Mesendoderm (in vitro differentiated cells): ENCODE results near the gene GSTA3.

Source experiments
- DNase-seq: peaks from one replicate; pipeline ENCODE4 v3.0.0; 2013
- H2AK5ac ChIP-seq: 2 replicates; pipeline ENCODE4 v1.6.1; 2013; ENCODE audit warnings: low read length, inconsistent platforms
- H2BK120ac ChIP-seq: 2 replicates; pipeline ENCODE4 v1.6.1; 2013; ENCODE audit warnings: low read depth, mild to moderate bottlenecking, low read length, moderate library complexity, mixed read lengths
- H2BK15ac ChIP-seq: replicated peaks from 2 replicates; pipeline ENCODE4 v1.6.1; 2013; ENCODE audit warnings: low read depth, mild to moderate bottlenecking, moderate library complexity
- H2BK5ac ChIP-seq: 2 replicates; pipeline ENCODE4 v1.6.1; 2013; ENCODE audit warnings: low read length, inconsistent platforms
- H3K18ac ChIP-seq: 2 replicates; pipeline ENCODE4 v1.6.1; 2013; ENCODE audit warnings: mild to moderate bottlenecking, low read length, mixed read lengths
- H3K23ac ChIP-seq: one replicate; pipeline ENCODE4 v1.6.1; 2013; ENCODE audit warnings: low read length
- H3K27ac ChIP-seq: 2 replicates; pipeline ENCODE4 v1.5.1; 2013; ENCODE audit warnings: low read depth, mild to moderate bottlenecking, inconsistent platforms, low read length, moderate library complexity
- H3K27me3 ChIP-seq: 2 replicates; pipeline ENCODE4 v1.6.1; 2013; ENCODE audit warnings: low read length, control low read depth, mild to moderate bottlenecking, inconsistent platforms; ENCODE audit not compliant: insufficient read depth, poor library complexity
- H3K36me3 ChIP-seq: 2 replicates; pipeline ENCODE4 v1.6.1; 2013; ENCODE audit warnings: low read length, inconsistent platforms; ENCODE audit not compliant: control insufficient read depth, insufficient read depth
- H3K4ac ChIP-seq: one replicate; pipeline ENCODE4 v1.6.1; 2013; ENCODE audit warnings: low read depth, mild to moderate bottlenecking, low read length, moderate library complexity
- H3K4me1 ChIP-seq: 2 replicates; pipeline ENCODE4 v1.6.1; 2013; ENCODE audit warnings: low read depth, low read length, inconsistent platforms; ENCODE audit not compliant: control insufficient read depth
- H3K4me2 ChIP-seq: 2 replicates; pipeline ENCODE4 v1.6.1; 2013; ENCODE audit warnings: low read length
- H3K4me3 ChIP-seq: 2 replicates; pipeline ENCODE4 v1.5.1; 2013; ENCODE audit warnings: mild to moderate bottlenecking, low read length
- H3K56ac ChIP-seq: one replicate; pipeline ENCODE4 v1.6.1; 2013; ENCODE audit warnings: low read length
- H3K79me1 ChIP-seq: 2 replicates; pipeline ENCODE4 v1.6.1; 2013; ENCODE audit warnings: low read length, inconsistent platforms
- H3K79me2 ChIP-seq: 2 replicates; pipeline ENCODE4 v1.6.1; 2013; ENCODE audit warnings: mild to moderate bottlenecking, low read length; ENCODE audit not compliant: control insufficient read depth, insufficient read depth
- H3K9ac ChIP-seq: 2 replicates; pipeline ENCODE4 v1.6.1; 2013; ENCODE audit warnings: low read length, inconsistent platforms
- H4K5ac ChIP-seq: one replicate; pipeline ENCODE4 v1.6.1; 2013; ENCODE audit warnings: low read length
- H4K8ac ChIP-seq: one replicate; pipeline ENCODE4 v1.6.1; 2013; ENCODE audit warnings: low read depth, mild to moderate bottlenecking, control low read depth, low read length, moderate library complexity
- WGBS: extraction: QIAGEN DNeasy Blood & Tissue Kit; methylation state at CpG from one replicate; pipeline ENCODE4 v1.1.7; 2013; ENCODE audit warnings: low lambda C conversion rate, missing lambda C conversion rate; ENCODE audit not compliant: insufficient coverage; ENCODE audit errors: extremely low coverage; 5-methylcytosine and 5-hydroxymethylcytosine counted together

GSTA3 gene

GRCh38 chr6:52881662-52881995 is 27.9 kb downstream of the GSTA3 start:
- Histone ChIP-seq H4K5ac (no peak overlapping the region), H4K8ac (no peak overlapping the region), H3K27me3 (no peaks in the 10 kb centered on the region), H3K18ac (no peak overlapping the region), H3K4me2 (no peak overlapping the region), H2BK120ac (no peak overlapping the region), H3K79me2 (no peaks in the 10 kb centered on the region), H3K23ac (no peak overlapping the region), H2BK15ac (no peak overlapping the region), H3K27ac (no peak overlapping the region), H3K9ac (no peak overlapping the region), H3K56ac (peak overlapping the region; percentile 88), H3K4ac (no peak overlapping the region), H3K4me1 (no peaks in the 10 kb centered on the region), H2BK5ac (no peak overlapping the region), H3K79me1 (no peaks in the 10 kb centered on the region), H3K36me3 (no peaks in the 10 kb centered on the region), H2AK5ac (no peak overlapping the region), H3K4me3 (no peak overlapping the region)
- WGBS = no CpG with 5 or more reads among the region's 4 CpGs
- no peak for DNase-seq

DNA sequence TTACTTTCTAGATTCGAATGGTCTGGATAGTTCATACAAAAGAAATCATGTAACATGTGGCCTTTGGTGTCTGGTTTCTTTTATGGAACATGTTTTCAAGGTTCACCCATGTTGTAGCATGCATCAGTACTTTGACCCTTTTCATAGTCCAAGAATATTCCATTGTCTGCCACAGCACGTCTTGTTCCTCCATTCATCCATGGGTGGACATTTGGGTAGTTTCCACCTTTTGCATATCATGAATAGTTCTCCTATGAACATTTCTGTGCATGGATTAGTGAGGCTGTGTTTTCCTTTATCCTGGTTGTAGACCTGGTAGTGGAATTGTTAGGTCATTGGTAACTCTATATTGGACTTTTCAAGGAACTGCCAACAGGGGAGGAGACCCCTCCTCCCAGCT is 31.7 kb downstream of the GSTA3 start:
- Histone ChIP-seq H3K23ac (no peak overlapping the region), H3K79me2 (no peaks in the 10 kb centered on the region), H3K79me1 (no peaks in the 10 kb centered on the region), H2BK5ac (no peak overlapping the region), H4K5ac (no peak overlapping the region), H3K36me3 (no peaks in the 10 kb centered on the region), H3K4ac (no peak overlapping the region), H3K4me2 (no peak overlapping the region), H2BK120ac (no peak overlapping the region), H4K8ac (no peak overlapping the region), H3K27ac (no peak overlapping the region), H2AK5ac (no peak overlapping the region), H3K4me3 (no peak overlapping the region), H3K4me1 (no peaks in the 10 kb centered on the region), H3K18ac (no peak overlapping the region), H2BK15ac (no peak overlapping the region), H3K56ac (no peak overlapping the region), H3K27me3 (no peaks in the 10 kb centered on the region), H3K9ac (no peak overlapping the region)
- no peak for DNase-seq
- no CpG with 5 or more reads among the region's 2 CpGs for WGBS

GRCh38 chr6:52877168-52877567 is 32.3 kb downstream of the GSTA3 start:
- Histone ChIP-seq H3K9ac (no peak overlapping the region), H4K5ac (no peak overlapping the region), H3K4me2 (no peak overlapping the region), H3K36me3 (no peaks in the 10 kb centered on the region), H4K8ac (no peak overlapping the region), H3K4me3 (no peak overlapping the region), H3K79me1 (no peaks in the 10 kb centered on the region), H3K4me1 (no peaks in the 10 kb centered on the region), H2BK5ac (no peak overlapping the region), H3K18ac (no peak overlapping the region), H3K79me2 (no peaks in the 10 kb centered on the region), H3K4ac (no peak overlapping the region), H2AK5ac (no peak overlapping the region), H3K56ac (no peak overlapping the region), H3K23ac (no peak overlapping the region), H2BK15ac (no peak overlapping the region), H2BK120ac (no peak overlapping the region), H3K27ac (no peak overlapping the region), H3K27me3 (no peaks in the 10 kb centered on the region)
- DNase-seq = no peak
- no CpG with 5 or more reads among the region's 3 CpGs for WGBS

- no peak for DNase-seq
- Histone ChIP-seq H4K5ac (no peak overlapping the region), H3K36me3 (no peaks in the 10 kb centered on the region), H3K4ac (no peak overlapping the region), H2BK5ac (no peak overlapping the region), H3K27me3 (no peaks in the 10 kb centered on the region), H3K23ac (no peak overlapping the region), H2AK5ac (no peak overlapping the region), H3K9ac (no peak overlapping the region), H3K4me1 (no peaks in the 10 kb centered on the region), H3K79me2 (no peaks in the 10 kb centered on the region), H4K8ac (no peak overlapping the region), H3K4me2 (no peak overlapping the region), H3K56ac (no peak overlapping the region), H3K4me3 (no peak overlapping the region), H3K27ac (no peak overlapping the region), H3K18ac (no peak overlapping the region), H3K79me1 (no peaks in the 10 kb centered on the region), H2BK15ac (no peak overlapping the region), H2BK120ac (no peak overlapping the region)
- WGBS = no CpG with 5 or more reads among the region's 7 CpGs
These were observed 33.3 kb downstream of the GSTA3 start for GRCh38 chr6:52876056-52876787.

GRCh38 chr6:52872031-52872430 is 37.5 kb downstream of the GSTA3 start:
- no peak overlapping the region for H4K5ac ChIP-seq
- no peak overlapping the region for H3K4me2 ChIP-seq
- no CpG with 5 or more reads among the region's 4 CpGs for WGBS
- no peaks in the 10 kb centered on the region for H3K79me2 ChIP-seq
- no peaks in the 10 kb centered on the region for H3K4me1 ChIP-seq
- H4K8ac ChIP-seq = no peak overlapping the region
- H3K4me3 ChIP-seq = no peak overlapping the region
- no peak overlapping the region for H2BK120ac ChIP-seq
- no peak overlapping the region for H3K18ac ChIP-seq
- DNase-seq = no peak
- no peaks in the 10 kb centered on the region for H3K79me1 ChIP-seq
- no peak overlapping the region for H3K27ac ChIP-seq
- H3K56ac ChIP-seq = no peak overlapping the region
- H3K4ac ChIP-seq = no peak overlapping the region
- no peak overlapping the region for H2BK15ac ChIP-seq
- no peak overlapping the region for H3K9ac ChIP-seq
- no peaks in the 10 kb centered on the region for H3K27me3 ChIP-seq
- no peak overlapping the region for H2BK5ac ChIP-seq
- H3K36me3 ChIP-seq = no peaks in the 10 kb centered on the region
- H2AK5ac ChIP-seq = no peak overlapping the region
- no peak overlapping the region for H3K23ac ChIP-seq

- DNase-seq = no peak
- H3K79me2 ChIP-seq = no peaks in the 10 kb centered on the region
- no peak overlapping the region for H3K18ac ChIP-seq
- H3K27ac ChIP-seq = no peak overlapping the region
- H3K4ac ChIP-seq = no peak overlapping the region
- no peak overlapping the region for H4K8ac ChIP-seq
- no peak overlapping the region for H2BK120ac ChIP-seq
- no peak overlapping the region for H3K4me2 ChIP-seq
- H2BK15ac ChIP-seq = no peak overlapping the region
- H3K56ac ChIP-seq = no peak overlapping the region
- H3K4me1 ChIP-seq = no peaks in the 10 kb centered on the region
- H2BK5ac ChIP-seq = no peak overlapping the region
- H3K23ac ChIP-seq = no peak overlapping the region
- H3K4me3 ChIP-seq = no peak overlapping the region
- no peaks in the 10 kb centered on the region for H3K27me3 ChIP-seq
- no peak overlapping the region for H2AK5ac ChIP-seq
- no peak overlapping the region for H3K9ac ChIP-seq
- no peaks in the 10 kb centered on the region for H3K79me1 ChIP-seq
- H3K36me3 ChIP-seq = no peaks in the 10 kb centered on the region
- WGBS = no CpG with 5 or more reads among the region's 3 CpGs
- H4K5ac ChIP-seq = no peak overlapping the region
These were observed 37.9 kb downstream of the GSTA3 start for GRCh38 chr6:52871621-52872020.
